Measurements from ENCODE around the gene ADGRG3.
"Not testable (repeated sequence)": the region's sequence is repeated elsewhere in the genome, so short reads cannot be mapped to it uniquely, and the experiment has no call there.

The ADGRG3 gene

DNA sequence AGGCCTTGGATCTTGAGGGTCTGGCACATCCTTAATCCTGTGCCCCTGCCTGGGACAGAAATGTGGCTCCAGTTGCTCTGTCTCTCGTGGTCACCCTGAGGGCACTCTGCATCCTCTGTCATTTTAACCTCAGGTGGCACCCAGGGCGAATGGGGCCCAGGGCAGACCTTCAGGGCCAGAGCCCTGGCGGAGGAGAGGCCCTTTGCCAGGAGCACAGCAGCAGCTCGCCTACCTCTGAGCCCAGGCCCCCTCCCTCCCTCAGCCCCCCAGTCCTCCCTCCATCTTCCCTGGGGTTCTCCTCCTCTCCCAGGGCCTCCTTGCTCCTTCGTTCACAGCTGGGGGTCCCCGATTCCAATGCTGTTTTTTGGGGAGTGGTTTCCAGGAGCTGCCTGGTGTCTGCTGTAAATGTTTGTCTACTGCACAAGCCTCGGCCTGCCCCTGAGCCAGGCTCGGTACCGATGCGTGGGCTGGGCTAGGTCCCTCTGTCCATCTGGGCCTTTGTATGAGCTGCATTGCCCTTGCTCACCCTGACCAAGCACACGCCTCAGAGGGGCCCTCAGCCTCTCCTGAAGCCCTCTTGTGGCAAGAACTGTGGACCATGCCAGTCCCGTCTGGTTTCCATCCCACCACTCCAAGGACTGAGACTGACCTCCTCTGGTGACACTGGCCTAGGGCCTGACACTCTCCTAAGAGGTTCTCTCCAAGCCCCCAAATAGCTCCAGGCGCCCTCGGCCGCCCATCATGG, 4.0 kb upstream of the ADGRG3 start:
- DNase-seq (ENCODE audit: low spot score): no peak

DNA sequence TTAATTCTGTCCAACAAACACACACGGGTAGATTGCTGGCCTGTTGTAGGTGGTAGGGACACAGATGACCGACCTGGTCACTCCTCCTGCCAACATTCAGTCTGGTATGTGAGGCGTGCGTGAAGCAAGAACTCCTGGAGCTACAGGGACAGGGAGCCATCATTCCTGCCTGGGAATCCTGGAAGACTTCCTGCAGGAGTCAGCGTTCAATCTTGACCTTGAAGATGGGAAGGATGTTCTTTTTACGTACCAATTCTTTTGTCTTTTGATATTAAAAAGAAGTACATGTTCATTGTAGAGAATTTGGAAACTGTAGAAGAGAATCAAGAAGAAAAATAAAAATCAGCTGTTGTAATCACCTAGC, 3.5 kb upstream of the ADGRG3 start:
- DNase-seq (ENCODE audit: low spot score): no peak

DNA sequence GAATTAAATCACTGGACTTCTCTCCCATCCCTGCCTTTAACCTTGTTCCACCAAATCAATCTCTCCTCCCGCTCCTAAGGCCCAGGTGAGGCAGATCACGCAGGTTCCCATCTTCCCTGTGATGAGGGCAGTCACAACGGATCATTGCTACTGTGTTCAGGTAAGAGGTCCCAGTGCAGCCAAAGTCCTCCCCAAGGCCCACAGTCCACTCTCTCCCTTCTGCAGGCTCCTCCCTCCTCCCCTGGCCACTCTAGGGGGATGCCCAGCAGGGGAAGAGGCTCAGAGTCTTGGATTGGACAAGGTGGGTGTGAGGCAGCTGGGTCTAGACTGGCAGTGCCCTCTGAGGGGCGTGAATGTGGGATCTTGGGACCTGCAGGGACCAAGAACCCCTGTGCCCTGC, 2.6 kb upstream of the ADGRG3 start:
- no peak for DNase-seq (ENCODE audit: low spot score)

DNA sequence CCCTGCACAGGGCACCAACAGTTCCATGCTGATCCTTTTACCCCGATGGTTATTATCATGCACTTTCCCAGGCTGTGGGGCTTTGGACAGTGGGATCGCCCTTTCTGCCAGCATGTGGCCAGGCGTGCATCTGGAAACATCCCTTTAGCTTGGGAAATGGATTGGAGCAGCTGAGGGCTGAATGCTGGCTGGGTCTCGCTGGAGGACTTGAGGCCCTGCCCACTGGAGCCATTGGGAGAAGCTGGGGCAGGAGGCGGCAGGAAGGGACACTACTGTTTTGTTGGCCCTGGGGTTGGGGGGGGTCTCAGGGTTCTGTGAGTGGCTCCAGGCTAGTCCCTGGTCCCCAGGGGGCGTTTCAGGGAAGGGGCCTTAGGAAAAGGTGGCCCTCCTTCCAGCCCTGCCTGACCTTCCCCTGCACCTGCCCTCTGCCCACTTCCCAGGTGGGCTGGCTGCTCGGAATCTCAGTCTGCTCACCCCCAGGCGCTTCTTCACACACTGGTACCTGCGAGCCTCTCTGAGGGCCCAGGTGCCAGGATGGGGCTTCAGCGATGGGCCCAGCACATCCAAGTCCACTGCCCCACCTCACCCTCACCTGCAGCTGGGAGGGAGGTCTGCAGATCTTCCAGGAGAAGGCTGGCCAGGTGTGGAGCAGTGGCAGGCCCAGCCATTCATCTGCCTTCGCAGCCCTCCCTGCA, 1.6 kb upstream of the ADGRG3 start:
- DNase-seq (ENCODE audit: low spot score): no peak

DNA sequence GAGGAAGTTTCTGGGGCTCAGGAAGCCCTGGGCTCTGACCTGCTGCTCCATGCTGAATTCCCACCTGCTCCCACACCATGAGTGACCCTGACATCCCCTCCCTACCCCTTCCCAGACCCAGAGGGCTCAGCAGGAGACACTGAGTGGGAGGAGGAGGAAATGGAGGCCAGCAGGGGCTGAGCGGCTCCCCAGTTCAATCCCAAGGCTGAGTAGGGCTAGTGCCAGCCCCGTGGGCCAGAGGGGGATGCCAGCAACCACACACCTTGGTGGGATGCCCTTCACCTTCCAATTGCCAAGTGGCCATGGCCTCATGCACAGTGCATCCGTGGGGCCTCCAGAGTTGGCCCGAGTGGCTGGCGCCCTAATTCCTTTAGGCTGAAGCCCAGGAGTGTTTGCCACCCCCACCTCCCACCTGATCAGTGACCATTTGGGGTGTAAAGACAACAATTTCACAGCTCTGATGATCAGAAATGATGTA, 1.0 kb upstream of the ADGRG3 start:
- no peak for DNase-seq (ENCODE audit: low spot score)

DNA sequence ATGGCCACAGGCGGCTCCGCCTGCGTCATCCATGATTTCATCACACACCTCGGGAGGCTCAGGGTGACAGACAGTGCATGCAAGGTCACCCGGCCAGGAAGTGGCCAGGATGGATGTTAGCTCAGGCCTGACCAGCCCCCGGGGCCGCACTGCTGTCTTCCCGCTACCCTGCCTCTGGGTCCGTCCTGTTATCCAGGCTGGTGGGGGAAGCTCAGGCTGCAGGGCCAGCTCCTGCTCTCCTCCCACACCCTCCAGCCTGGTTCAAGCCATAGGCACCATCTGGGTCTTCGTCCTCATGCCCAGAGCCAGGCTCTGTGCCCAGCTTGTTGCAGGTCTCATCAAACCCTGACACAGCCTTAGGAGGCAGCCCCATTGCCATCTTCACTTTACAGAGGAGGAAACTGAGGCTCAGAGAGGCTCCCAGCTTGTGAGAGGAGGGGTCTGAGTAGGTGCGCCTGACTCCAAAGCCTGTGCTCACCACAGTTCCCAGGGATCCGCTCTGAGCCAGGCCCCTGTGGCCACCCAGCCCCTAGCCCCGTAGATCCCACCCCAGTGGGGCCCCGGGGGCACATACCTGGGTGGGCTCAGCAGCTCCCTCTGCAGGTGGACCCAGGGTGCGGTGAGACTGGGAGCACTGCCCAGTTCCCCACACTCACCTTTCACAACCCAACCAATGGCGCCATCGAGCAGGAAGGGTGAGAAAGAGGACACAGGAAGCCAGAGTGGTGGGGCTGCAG, 412 bp upstream of the ADGRG3 start:
- no peak for DNase-seq (ENCODE audit: low spot score)

DNA sequence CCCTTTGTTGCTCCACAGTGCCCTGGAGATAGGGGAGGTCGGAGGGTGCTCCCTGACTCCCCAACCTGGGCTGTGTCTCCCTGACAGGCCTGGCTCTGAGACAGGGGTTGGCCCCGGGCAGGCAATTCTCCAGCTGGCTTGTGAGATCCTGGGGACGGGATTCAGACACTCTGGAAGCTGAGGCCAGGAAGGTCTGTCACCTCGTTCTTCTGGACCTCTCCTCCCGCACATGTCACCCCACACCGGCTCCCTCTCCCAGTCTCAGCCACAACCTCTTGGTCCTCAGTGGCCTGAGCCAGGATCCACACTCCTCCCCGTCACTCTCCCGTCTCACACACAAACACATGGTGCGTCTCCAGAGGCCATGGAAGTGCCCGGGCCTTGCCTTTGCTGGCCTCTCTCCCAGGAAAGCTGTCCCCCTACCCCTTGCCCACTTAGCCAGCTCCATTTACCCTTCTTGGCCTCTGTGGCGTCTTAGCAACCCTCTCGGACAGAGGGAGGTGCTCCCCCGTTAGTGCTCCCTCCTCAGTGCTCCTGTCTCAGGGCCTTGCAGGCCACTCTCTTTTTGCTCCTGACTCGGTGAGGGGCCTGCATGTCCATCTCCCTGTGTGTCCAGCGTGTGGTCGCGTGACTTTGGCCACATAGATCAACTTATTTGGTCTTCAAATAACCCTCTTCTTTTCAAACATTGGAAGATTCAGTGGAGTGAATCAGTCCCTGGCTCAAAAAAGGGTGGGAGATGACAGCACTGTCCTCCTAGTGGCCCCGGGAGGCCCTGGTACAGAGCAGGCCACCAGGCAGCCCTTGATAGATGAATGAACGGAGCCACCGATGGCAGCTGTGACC, 747 bp downstream of the ADGRG3 start:
- DNase-seq (ENCODE audit: low spot score): no peak

DNA sequence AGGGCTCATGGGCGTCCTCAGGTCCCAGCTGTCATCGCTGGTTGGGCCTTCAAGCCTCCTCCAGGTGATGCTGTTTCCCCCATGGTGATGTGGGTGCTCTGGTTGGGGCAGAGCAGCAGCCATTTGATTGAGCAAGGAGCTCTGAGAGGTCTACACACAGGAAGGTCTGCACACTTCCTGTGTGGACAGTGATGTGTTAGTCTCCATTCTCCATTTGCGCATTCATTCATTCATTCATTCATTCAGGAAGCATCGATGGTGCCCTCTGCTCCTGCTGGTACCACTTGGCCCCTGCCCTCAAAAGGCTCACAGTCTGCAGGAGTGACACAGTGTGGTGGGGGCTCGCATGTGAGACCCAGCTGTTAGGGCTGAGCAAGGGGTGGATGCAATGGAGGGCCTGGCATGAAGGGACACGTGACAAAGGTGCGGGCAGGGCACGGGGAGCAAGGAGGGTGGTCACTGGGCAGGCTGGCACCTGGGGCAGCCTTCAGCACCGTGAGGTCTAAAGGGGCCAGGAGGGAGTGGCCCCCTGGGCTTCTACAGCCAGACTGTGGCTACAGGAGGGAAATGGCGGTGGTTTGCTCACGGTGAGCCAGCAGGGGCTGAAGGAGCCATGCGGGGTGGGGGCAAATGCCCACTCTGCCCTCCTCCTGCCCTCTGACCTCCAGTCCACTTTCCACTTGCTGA, 1.5 kb downstream of the ADGRG3 start:
- no peak for DNase-seq (ENCODE audit: low spot score)

DNA sequence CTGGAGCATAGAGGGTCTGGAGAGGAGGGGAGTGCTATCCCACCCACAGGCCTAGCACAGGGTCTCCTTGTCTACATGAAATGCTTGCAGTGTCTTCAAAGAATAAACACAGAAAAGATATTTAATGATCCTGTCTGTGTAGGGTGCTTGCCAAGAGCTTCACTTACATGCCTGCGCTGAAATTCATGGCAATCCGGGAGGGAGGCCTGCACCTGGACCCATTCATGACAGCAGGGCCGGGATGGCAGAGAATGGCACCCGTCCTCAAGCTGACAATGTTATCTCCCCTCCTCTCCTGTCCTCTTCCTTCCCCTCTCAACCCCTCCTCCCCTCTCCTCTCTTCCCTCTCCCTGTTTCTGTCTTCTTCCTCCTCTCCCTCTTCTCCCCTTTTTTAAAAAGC, 2.1 kb downstream of the ADGRG3 start:
- DNase-seq (ENCODE audit: low spot score): no peak

DNA sequence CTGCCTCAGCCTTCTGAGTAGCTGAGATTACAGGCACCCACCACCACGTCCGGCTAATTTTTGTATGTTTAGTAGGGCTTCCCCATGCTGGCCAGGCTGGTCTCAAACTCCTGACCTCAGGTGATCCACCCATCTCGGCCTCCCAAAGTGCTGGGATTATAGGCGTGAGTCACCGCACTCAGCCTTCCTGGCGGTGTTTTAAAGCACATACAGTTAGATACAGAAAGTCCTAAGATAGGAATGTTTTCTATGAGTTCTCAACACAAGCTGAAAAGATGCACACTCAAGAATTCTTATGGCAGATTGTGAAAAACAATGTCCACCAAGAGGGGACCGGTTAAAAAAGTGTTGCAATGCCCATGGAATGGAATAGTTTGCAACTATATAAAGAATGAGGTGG, 3.3 kb downstream of the ADGRG3 start:
- not testable (repeated sequence) for DNase-seq (ENCODE audit: low spot score)

DNA sequence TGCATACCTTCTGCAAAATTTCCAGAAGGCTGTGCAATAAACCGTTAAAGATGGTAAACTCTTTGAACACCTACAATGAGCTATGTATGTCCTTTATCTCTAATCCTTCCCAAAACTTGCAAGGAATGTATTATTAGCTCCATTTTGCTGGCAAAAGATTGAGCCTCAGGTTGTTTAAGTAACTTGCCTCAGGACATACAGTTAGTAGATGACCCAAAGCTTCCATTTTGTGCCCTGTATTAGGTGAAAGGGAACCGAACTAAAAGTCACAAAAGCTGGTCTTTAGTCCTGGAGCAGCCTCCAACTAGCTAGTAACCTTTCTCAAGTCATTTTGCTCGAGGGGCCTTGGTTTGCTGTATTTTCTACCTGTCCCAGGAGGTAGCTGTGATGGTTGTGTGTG, 4.3 kb downstream of the ADGRG3 start:
- DNase-seq (ENCODE audit: low spot score): no peak

DNA sequence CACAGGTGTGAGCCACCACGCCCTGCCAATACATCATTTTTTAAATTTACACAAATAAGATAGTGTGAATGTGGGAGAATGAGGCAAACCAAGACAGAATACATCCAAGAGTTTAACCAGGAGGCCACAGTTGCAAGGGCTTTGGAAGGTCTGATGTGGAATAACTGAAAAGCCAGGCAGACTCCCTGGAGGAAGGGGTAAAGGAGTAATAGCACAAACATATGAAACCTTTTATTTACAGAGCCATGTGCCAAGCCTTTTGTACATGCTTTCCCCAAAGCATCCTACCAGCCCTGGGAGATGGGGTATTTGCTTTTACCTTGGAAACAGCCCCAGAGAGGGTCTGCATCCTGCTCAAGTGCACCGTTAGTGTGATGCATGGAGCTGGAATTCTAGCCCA, 4.7 kb downstream of the ADGRG3 start:
- no peak for DNase-seq (ENCODE audit: low spot score)

DNA sequence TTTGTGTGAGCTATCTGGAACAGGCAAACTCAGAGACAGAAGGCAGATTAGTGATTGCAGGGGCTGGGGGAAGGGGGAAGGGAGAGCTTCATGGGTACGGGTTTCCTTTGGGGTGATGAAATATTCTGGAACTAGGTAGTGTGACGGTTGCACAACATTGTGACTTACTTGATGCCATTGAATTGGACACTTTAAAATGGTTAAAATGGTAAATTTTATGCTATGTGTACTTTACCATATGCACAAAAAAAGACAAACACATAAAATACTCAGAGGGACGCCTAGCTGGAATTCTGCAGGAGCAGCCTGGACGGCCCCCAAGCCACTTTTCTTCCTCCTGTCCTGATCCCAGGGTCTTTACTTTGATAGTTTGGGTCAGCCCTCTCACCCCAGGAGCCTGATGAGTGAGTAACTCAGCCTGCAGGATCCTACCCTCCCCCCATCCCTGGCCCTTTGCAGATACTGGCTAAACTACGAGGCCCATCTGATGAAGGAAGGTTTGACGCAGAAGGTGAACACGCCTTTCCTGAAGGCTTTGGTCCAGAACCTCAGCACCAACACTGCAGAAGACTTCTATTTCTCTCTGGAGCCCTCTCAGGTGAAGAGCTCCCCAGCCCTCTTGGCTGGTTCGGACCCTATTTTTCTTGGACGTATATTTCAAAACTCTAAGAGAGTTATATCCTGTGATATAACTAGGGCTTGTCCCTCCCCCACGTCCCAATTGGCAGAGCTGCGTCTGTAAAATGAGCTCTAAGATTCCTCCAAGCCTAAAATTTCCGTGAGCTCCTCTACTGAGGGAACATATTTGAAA, 7.8 kb downstream of the ADGRG3 start:
- DNase-seq (ENCODE audit: low spot score): no peak

DNA sequence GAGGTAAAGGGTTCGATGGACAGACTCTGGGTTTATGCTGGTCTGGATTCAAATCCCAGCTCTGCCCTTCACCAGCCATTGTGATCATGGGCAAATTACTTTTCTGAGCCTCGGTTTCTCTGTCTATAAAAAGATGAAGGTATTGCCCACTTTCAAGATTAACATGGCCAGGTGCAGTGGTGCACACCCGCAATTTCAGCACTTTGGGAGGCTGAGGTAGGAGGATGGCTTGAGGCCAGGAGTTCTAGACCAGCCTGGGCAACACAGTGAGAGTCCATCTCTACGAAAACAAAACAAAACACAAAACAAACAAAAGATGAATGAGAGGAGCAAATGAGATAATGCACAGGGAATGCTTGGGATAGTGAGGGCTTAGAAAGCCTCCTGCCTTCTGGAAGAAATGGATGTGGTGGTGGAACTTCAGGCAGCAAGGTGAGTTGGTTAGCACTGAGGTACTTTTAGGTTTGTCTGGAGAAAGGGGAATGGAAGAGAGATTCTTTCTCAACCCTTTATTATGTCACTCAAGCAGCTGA, 8.5 kb downstream of the ADGRG3 start:
- DNase-seq (ENCODE audit: low spot score): no peak

DNA sequence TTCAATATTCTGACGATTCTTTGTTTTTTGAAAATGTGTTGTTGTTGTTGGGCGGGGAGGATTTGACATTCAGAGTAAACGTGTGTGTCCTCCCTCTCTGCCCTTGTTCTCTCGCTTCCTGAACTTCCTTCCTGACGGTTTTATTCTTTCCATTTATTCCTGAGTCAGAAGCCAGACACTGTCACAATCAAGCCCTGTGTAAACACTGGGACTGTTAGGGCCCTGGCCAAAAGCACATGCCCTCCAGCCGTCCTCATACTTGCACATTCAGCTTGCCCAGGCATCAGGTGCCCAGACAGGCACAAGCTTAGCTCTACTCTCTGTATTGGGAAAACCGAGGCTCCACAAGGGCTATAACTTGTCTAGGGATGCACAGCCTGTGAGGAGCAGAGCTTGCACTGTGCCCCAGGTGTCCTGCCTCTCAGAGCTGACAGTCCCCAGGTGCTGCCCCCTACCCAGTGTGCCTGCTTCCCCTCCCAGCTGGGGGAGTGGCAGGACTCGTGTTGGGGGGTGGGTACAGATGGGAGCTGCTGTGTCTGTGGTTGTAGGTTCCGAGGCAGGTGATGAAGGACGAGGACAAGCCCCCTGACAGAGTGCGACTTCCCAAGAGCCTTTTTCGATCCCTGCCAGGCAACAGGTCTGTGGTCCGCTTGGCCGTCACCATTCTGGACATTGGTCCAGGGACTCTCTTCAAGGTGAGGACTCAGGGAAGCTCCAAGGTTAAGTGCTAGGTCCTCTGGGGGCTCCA, 9.7 kb downstream of the ADGRG3 start:
- no peak for DNase-seq (ENCODE audit: low spot score)

DNA sequence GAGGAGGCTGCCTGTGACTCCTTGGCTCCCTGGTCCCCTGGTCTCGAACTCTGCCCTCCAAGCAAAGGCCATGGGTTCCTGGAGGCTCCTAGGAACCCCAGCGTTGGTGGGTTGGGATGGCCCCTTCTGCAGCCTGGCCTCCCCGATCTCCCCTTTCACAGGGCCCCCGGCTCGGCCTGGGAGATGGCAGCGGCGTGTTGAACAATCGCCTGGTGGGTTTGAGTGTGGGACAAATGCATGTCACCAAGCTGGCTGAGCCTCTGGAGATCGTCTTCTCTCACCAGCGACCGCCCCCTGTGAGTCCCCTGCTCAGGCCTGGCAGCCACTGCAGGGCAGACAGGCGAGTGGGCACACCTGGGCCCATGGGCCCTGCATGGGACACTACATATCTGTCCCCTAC, 10.9 kb downstream of the ADGRG3 start:
- no peak for DNase-seq (ENCODE audit: low spot score)

DNA sequence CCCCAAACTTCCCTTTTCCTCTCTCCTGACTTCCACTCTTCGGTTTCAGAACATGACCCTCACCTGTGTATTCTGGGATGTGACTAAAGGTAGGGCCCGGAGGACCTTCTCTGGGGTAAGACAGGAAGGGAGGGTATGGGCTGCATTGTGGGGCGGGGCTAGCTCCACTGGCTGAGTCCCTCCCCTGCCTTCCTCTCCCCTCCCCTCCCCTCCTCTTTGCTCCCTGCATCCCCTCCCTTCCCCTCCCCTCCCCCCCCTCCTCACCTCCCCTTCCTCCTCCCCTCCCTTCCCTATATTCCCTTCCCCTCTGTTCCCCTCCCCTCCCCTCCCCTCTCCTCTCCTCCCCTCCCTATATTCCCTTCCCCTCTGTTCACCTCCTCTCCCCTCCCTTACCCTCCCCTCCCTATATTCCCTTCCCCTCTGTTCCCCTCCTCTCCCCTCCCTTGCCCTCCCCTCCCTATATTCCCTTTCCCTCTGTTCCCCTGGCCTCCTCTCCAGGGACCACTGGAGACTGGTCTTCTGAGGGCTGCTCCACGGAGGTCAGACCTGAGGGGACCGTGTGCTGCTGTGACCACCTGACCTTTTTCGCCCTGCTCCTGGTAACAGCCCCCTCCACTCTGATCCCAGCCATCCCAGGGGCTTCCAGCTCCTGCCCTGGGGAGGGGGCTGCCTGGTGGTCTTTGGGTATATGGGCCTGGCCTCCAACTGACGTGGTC, 11.8 kb downstream of the ADGRG3 start:
- no peak for DNase-seq (ENCODE audit: low spot score)

DNA sequence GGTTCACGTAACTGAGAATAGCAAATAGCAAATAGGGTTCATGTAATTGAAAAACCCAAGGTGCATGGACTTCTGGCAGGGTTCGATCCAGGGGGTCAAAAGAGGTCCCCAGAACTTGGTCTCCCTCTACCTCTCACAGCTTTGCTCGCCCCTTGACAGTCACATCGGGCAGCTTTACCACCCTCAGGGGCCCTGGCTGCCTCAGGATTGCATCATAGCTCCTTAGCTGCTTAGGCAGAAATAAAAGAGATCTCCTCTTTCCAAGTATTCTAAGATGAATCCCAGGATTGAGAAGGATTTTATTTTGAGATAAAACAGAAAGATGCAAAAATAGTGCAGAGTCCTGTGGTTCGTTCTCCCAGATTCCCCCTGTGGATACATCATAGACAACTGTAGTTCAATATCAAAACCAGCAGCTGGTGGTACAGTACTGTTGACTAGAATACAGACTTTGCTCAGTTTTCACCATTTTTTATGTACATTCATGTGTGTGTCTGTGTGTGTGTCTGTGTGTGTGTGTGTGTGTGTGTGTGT, 12.8 kb downstream of the ADGRG3 start:
- DNase-seq (ENCODE audit: low spot score): no peak

All from left forelimb (tissue), 1 donor.